Measurements from ENCODE around the gene FER. TPM values are rescaled to one million over a fixed set of nuclear protein-coding genes. Genes with fewer than 3 reads are reported as not detected.

The FER gene
- total RNA-seq, 1 experiment from 2014 or later = 22.1 TPM

DNA sequence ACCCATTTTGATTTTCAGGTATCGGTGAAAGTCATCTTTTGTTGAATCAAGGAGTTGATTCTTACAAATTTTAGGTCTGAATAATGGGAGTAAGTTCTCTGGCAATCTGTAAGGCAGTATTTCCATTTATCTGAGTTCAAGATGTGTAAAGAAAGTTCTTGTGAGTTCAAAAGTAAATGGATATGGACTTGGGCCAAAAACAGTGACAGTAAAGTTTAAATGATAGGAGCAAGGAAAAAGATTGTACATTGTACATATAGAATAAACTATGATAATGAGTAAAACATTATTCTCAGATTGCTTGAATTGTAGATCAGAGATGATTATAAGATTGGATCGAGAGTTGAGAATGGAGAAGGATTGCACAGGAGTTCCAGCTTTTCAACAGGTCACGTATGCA is 332.8 kb downstream of the FER start:
- no peak for ATAC-seq
- no peak for TF ChIP-seq SIN3A (IDR thresholded peaks at IDR 0.05; ENCODE audit: borderline replicate concordance, insufficient read depth, low read depth, low read length)
- TF ChIP-seq REST (IDR thresholded peaks at IDR 0.05; ENCODE audit: insufficient read depth in 1 of 2, low read depth in 2 of 2, low read length in 1 of 2) = no peak
- no peak for TF ChIP-seq CTCF (IDR thresholded peaks at IDR 0.05)
- no peak for TF ChIP-seq POLR2AphosphoS5 (IDR thresholded peaks at IDR 0.05; ENCODE audit: low read depth, low read length)
- no peak for TF ChIP-seq TCF7L2 (IDR thresholded peaks at IDR 0.05; ENCODE audit: low read depth, low read length)
- H3K4me3 ChIP-seq (ENCODE audit: low read depth in 2 of 2, low read length in 2 of 2) = no peak overlapping the region
- no TSS peak for BruUV-seq (replicated peaks)
- ChIA-PET CTCF (no interaction called here), POLR2A (no interaction called here)
- H3K36me3 ChIP-seq (ENCODE audit: control insufficient read depth, insufficient read depth, low read length) = no peaks in the 10 kb centered on the region
- H3K4me1 ChIP-seq (ENCODE audit: control insufficient read depth, insufficient read depth, low read length) = no peaks in the 10 kb centered on the region
- intact Hi-C loops (cut with micrococcal nuclease; ENCODE audit: unreplicated experiment) = no loop called here
- no peak overlapping the region for H3K27ac ChIP-seq (ENCODE audit: low read length)
- in situ Hi-C loops (cut with HindIII; ENCODE audit: low pct_unique_long_range_greater_than_20kb, low sequenced_read_pairs) = no loop called here
- no peaks in the 10 kb centered on the region for H3K27me3 ChIP-seq (ENCODE audit: control insufficient read depth, insufficient read depth, low read length)
- DNase-seq (ENCODE audit: low read depth, low spot score) = no peak
- H3K9me3 ChIP-seq (ENCODE audit: control insufficient read depth, insufficient read depth, low read depth, low read length) = no peaks in the 10 kb centered on the region

DNA sequence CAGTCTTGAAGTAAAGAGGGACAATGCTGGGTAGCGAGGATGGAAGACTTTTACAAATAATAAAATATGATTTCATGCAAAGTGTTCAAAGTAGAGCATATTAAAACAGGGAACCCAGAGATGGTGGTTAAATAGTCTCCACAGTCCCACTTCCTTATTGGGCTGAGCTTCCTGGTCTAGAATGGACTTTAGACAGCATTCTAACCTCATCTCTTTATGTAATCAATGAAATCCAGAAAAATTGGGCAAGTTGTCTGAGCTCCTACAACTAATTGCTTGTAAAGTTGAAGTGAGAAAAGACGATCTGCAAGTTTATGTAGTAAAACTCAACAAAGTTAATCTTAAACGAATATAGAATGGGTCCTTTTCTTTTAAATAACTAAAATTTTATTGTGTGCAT is 333.2 kb downstream of the FER start:
- no peaks in the 10 kb centered on the region for H3K9me3 ChIP-seq (ENCODE audit: control insufficient read depth, insufficient read depth, low read depth, low read length)
- in situ Hi-C loops (cut with HindIII; ENCODE audit: low pct_unique_long_range_greater_than_20kb, low sequenced_read_pairs) (no loop called here), intact Hi-C loops (cut with micrococcal nuclease; ENCODE audit: unreplicated experiment) (no loop called here)
- CTCF ChIA-PET = no interaction called here
- no peak overlapping the region for H3K4me3 ChIP-seq (ENCODE audit: low read depth in 2 of 2, low read length in 2 of 2)
- no TSS peak for BruUV-seq (replicated peaks)
- POLR2A ChIA-PET = no interaction called here
- ATAC-seq = no peak
- H3K4me1 ChIP-seq (ENCODE audit: control insufficient read depth, insufficient read depth, low read length) = no peaks in the 10 kb centered on the region
- DNase-seq (ENCODE audit: low read depth, low spot score) = no peak
- no peaks in the 10 kb centered on the region for H3K36me3 ChIP-seq (ENCODE audit: control insufficient read depth, insufficient read depth, low read length)
- no peak for TF ChIP-seq POLR2AphosphoS5 (IDR thresholded peaks at IDR 0.05; ENCODE audit: low read depth, low read length)
- TF ChIP-seq SIN3A (IDR thresholded peaks at IDR 0.05; ENCODE audit: borderline replicate concordance, insufficient read depth, low read depth, low read length) = no peak
- no peak for TF ChIP-seq CTCF (IDR thresholded peaks at IDR 0.05)
- TF ChIP-seq REST (IDR thresholded peaks at IDR 0.05; ENCODE audit: insufficient read depth in 1 of 2, low read depth in 2 of 2, low read length in 1 of 2) = no peak
- TF ChIP-seq TCF7L2 (IDR thresholded peaks at IDR 0.05; ENCODE audit: low read depth, low read length) = no peak
- no peak overlapping the region for H3K27ac ChIP-seq (ENCODE audit: low read length)
- H3K27me3 ChIP-seq (ENCODE audit: control insufficient read depth, insufficient read depth, low read length) = no peaks in the 10 kb centered on the region

Data from Panc1 (cell line).